ENCODE results near the gene KIAA0753.

KIAA0753 gene

GRCh38 chr17:6611231-6611630, 29.3 kb downstream of the KIAA0753 start:
- POLR2A ChIA-PET = no interaction called here
- CTCF ChIA-PET = interaction anchor here (1.5 kb wide), 1 partner anchor 138 kb away, joined by 6 read pairs; no protein-coding TSS in a partner anchor
- no peak overlapping the region for H3K4me3 ChIP-seq (ENCODE audit: low read depth, low read length)
- TF ChIP-seq CTCF (IDR thresholded peaks at IDR 0.05; ENCODE audit: insufficient read depth, low read length, missing control alignments) = no peak
- no peak for DNase-seq (ENCODE audit: low read depth, low spot score)

GRCh38 chr17:6610011-6610410, 30.5 kb downstream of the KIAA0753 start:
- no peak for TF ChIP-seq CTCF (IDR thresholded peaks at IDR 0.05; ENCODE audit: insufficient read depth, low read length, missing control alignments)
- no peak for DNase-seq (ENCODE audit: low read depth, low spot score)
- POLR2A ChIA-PET = no interaction called here
- CTCF ChIA-PET = interaction anchor here (1.5 kb wide), 1 partner anchor 10 kb away, joined by 5 read pairs; no protein-coding TSS in a partner anchor
- no peak overlapping the region for H3K4me3 ChIP-seq (ENCODE audit: low read depth, low read length)

- DNase-seq (ENCODE audit: low read depth, low spot score) = no peak
- H3K4me3 ChIP-seq (ENCODE audit: low read depth, low read length) = no peak overlapping the region
- CTCF ChIA-PET = interaction anchor here (1.0 to 1.6 kb wide), 4 partner anchors 10 to 137 kb away, joined by 3 to 5 read pairs (median 4); no protein-coding TSS in a partner anchor
- no peak for TF ChIP-seq CTCF (IDR thresholded peaks at IDR 0.05; ENCODE audit: insufficient read depth, low read length, missing control alignments)
- POLR2A ChIA-PET = no interaction called here
Observed at GRCh38 chr17:6608321-6608720, 32.2 kb downstream of the KIAA0753 start.

DNA sequence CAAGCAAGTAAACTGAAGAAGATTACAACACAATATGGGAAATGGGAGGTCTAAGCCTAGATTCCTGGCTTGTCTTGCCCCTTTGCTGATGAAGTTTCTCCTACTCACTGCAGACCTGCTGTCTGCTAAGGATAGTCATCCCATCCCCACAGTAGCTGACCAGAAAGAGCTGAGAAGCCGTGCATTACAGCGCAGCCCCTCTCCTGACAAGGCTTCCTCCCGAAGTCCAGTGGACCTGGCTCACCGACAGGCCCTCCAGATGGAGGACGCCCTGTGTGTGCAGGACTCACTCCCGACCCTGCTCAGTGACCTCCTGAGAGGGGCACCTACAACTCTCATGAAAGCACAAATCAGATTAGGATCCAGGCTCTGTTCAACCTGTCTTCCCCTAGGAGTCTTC, 35.4 kb downstream of the KIAA0753 start:
- ChIA-PET CTCF (no interaction called here), POLR2A (no interaction called here)
- DNase-seq (ENCODE audit: low read depth, low spot score) = no peak
- no peak for TF ChIP-seq CTCF (IDR thresholded peaks at IDR 0.05; ENCODE audit: insufficient read depth, low read length, missing control alignments)
- H3K4me3 ChIP-seq (ENCODE audit: low read depth, low read length) = no peak overlapping the region

- no peak overlapping the region for H3K4me3 ChIP-seq (ENCODE audit: low read depth, low read length)
- no peak for DNase-seq (ENCODE audit: low read depth, low spot score)
- no peak for TF ChIP-seq CTCF (IDR thresholded peaks at IDR 0.05; ENCODE audit: insufficient read depth, low read length, missing control alignments)
- POLR2A ChIA-PET = interaction anchor here (0.6 kb wide), 1 partner anchor 152 kb away, joined by 3 read pairs; no protein-coding TSS in a partner anchor
- CTCF ChIA-PET = no interaction called here
Observed at GRCh38 chr17:6603744-6604325, 36.7 kb downstream of the KIAA0753 start.

- ChIA-PET POLR2A (no interaction called here), CTCF (interaction anchor here (0.6 kb wide), 1 partner anchor 17 kb away, joined by 3 read pairs; no protein-coding TSS in a partner anchor)
- H3K4me3 ChIP-seq (ENCODE audit: low read depth, low read length) = no peak overlapping the region
- TF ChIP-seq CTCF (IDR thresholded peaks at IDR 0.05; ENCODE audit: insufficient read depth, low read length, missing control alignments) = no peak
- no peak for DNase-seq (ENCODE audit: low read depth, low spot score)
Observed at GRCh38 chr17:6602141-6602540, 38.4 kb downstream of the KIAA0753 start.
